ENCODE data around the gene GANC.

Gene GANC

DNA sequence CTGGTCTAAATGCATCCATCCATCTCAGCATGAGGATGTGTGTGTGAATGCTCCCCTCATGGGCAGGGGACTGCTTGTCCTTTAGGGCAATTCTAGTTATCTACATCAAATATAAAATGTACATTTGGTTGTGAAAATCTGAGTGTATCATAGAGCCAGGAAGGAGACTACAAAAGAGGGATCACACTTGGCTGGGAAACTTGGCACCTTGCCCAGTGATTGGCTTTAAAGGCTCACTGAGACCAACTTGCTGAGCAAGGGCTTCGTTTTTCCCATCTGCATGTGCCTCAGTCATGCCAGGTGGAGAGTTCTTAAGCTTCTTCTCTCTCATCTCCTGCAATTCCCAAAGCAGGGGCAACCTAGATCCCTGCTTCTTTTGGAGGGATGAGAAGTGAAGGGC is 91.5 kb downstream of the GANC start:
- Histone ChIP-seq H3K36me3 (ENCODE audit: insufficient read depth, insufficient read length, low read length) (no peaks in the 10 kb centered on the region), H3K4me1 (ENCODE audit: insufficient read depth, insufficient read length) (no peaks in the 10 kb centered on the region), H3K27me3 (ENCODE audit: insufficient read depth, insufficient read length) (no peaks in the 10 kb centered on the region), H3K9ac (ENCODE audit: insufficient read length, low read depth) (no peak overlapping the region), H3K9me3 (ENCODE audit: insufficient read depth, low read length) (peaks cover 18% of the 10 kb centered on the region), H3K4me3 (ENCODE audit: insufficient read length, low read depth) (no peak overlapping the region)
- TF ChIP-seq YY1 (IDR thresholded peaks at IDR 0.05; ENCODE audit: insufficient read depth, insufficient read length) (no peak), SUZ12 (IDR thresholded peaks at IDR 0.05; ENCODE audit: extremely low read depth, insufficient read depth, insufficient read length) (no peak)
- no peak for DNase-seq (ENCODE audit: low read depth, low spot score)

- Histone ChIP-seq H3K9me3 (ENCODE audit: insufficient read depth, low read length) (peaks cover 20% of the 10 kb centered on the region), H3K9ac (ENCODE audit: insufficient read length, low read depth) (no peak overlapping the region), H3K36me3 (ENCODE audit: insufficient read depth, insufficient read length, low read length) (no peaks in the 10 kb centered on the region), H3K27me3 (ENCODE audit: insufficient read depth, insufficient read length) (no peaks in the 10 kb centered on the region), H3K4me3 (ENCODE audit: insufficient read length, low read depth) (no peak overlapping the region), H3K4me1 (ENCODE audit: insufficient read depth, insufficient read length) (no peaks in the 10 kb centered on the region)
- no peak for TF ChIP-seq ZNF274 (IDR thresholded peaks at IDR 0.05; ENCODE audit: low read depth, low read length)
- no peak for TF ChIP-seq SUZ12 (IDR thresholded peaks at IDR 0.05; ENCODE audit: extremely low read depth, insufficient read depth, insufficient read length)
- no peak for TF ChIP-seq YY1 (IDR thresholded peaks at IDR 0.05; ENCODE audit: insufficient read depth, insufficient read length)
- no peak for DNase-seq (ENCODE audit: low read depth, low spot score)
Measured at GRCh38 chr15:42365921-42366550, 93.0 kb downstream of the GANC start.

DNA sequence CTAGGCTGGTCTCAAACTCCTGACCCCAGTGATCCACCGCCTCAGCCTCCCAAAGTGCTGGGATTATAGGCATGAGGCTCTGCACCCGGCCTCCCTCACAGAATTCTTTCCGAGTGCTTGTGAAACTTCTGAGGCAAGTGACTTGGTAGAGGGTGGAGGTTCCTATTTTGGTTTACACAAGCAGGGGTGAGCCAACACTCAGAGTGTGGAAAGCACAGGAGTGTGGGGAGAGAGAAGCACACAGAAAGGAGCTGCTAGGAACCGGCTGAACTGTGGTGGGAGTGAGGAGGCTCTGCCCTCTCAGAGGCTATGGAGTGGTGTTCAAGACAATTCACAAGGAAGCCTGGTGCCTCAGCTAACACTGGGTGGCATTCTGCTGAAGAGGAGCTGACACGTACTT is 94.0 kb downstream of the GANC start:
- H3K9ac ChIP-seq (ENCODE audit: insufficient read length, low read depth), result no peak overlapping the region
- no peak overlapping the region for H3K4me3 ChIP-seq (ENCODE audit: insufficient read length, low read depth)
- TF ChIP-seq ZNF274 (IDR thresholded peaks at IDR 0.05; ENCODE audit: low read depth, low read length) (no peak), SUZ12 (IDR thresholded peaks at IDR 0.05; ENCODE audit: extremely low read depth, insufficient read depth, insufficient read length) (no peak), YY1 (IDR thresholded peaks at IDR 0.05; ENCODE audit: insufficient read depth, insufficient read length) (no peak)
- no peaks in the 10 kb centered on the region for H3K36me3 ChIP-seq (ENCODE audit: insufficient read depth, insufficient read length, low read length)
- peaks cover 20% of the 10 kb centered on the region for H3K9me3 ChIP-seq (ENCODE audit: insufficient read depth, low read length)
- H3K27me3 ChIP-seq (ENCODE audit: insufficient read depth, insufficient read length), result no peaks in the 10 kb centered on the region
- no peaks in the 10 kb centered on the region for H3K4me1 ChIP-seq (ENCODE audit: insufficient read depth, insufficient read length)
- no peak for DNase-seq (ENCODE audit: low read depth, low spot score)

DNA sequence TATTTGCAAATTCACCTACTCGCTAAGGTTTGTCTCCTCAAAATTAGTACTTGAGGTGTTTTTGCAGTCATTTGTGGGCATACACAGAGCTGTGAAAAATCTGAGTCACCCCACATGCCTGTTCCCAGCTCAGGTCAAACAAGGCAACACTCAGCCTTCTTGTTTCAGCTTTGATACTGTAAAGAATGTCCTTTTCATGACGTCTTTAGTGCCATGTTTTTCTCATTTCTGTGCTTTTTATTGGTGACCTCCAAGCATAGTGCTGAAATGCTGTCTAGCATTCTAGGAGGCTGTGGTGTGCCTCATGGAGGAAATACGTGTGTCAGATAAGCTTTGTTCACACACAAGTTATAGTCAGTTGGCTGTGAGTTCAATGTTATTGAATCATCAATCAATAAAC is 95.1 kb downstream of the GANC start:
- Histone ChIP-seq H3K9ac (ENCODE audit: insufficient read length, low read depth) (no peak overlapping the region), H3K27me3 (ENCODE audit: insufficient read depth, insufficient read length) (no peaks in the 10 kb centered on the region), H3K9me3 (ENCODE audit: insufficient read depth, low read length) (peaks cover 20% of the 10 kb centered on the region), H3K4me3 (ENCODE audit: insufficient read length, low read depth) (no peak overlapping the region), H3K4me1 (ENCODE audit: insufficient read depth, insufficient read length) (no peaks in the 10 kb centered on the region), H3K36me3 (ENCODE audit: insufficient read depth, insufficient read length, low read length) (no peaks in the 10 kb centered on the region)
- no peak for DNase-seq (ENCODE audit: low read depth, low spot score)
- no peak for TF ChIP-seq YY1 (IDR thresholded peaks at IDR 0.05; ENCODE audit: insufficient read depth, insufficient read length)
- TF ChIP-seq SUZ12 (IDR thresholded peaks at IDR 0.05; ENCODE audit: extremely low read depth, insufficient read depth, insufficient read length), result no peak
- TF ChIP-seq ZNF274 (IDR thresholded peaks at IDR 0.05; ENCODE audit: low read depth, low read length), result no peak

- Histone ChIP-seq H3K9ac (ENCODE audit: insufficient read length, low read depth) (no peak overlapping the region), H3K27me3 (ENCODE audit: insufficient read depth, insufficient read length) (no peaks in the 10 kb centered on the region), H3K9me3 (ENCODE audit: insufficient read depth, low read length) (peaks cover 20% of the 10 kb centered on the region), H3K4me3 (ENCODE audit: insufficient read length, low read depth) (no peak overlapping the region), H3K36me3 (ENCODE audit: insufficient read depth, insufficient read length, low read length) (no peaks in the 10 kb centered on the region), H3K4me1 (ENCODE audit: insufficient read depth, insufficient read length) (no peaks in the 10 kb centered on the region)
- TF ChIP-seq YY1 (IDR thresholded peaks at IDR 0.05; ENCODE audit: insufficient read depth, insufficient read length) (no peak), SUZ12 (IDR thresholded peaks at IDR 0.05; ENCODE audit: extremely low read depth, insufficient read depth, insufficient read length) (no peak), ZNF274 (IDR thresholded peaks at IDR 0.05; ENCODE audit: low read depth, low read length) (no peak)
- no peak for DNase-seq (ENCODE audit: low read depth, low spot score)
Measured at GRCh38 chr15:42371096-42371495, 98.1 kb downstream of the GANC start.

GRCh38 chr15:42373274-42373673 is 100.3 kb downstream of the GANC start:
- Histone ChIP-seq H3K27me3 (ENCODE audit: insufficient read depth, insufficient read length) (no peaks in the 10 kb centered on the region), H3K9ac (ENCODE audit: insufficient read length, low read depth) (no peak overlapping the region), H3K9me3 (ENCODE audit: insufficient read depth, low read length) (peaks cover 29% of the 10 kb centered on the region), H3K36me3 (ENCODE audit: insufficient read depth, insufficient read length, low read length) (no peaks in the 10 kb centered on the region), H3K4me3 (ENCODE audit: insufficient read length, low read depth) (no peak overlapping the region), H3K4me1 (ENCODE audit: insufficient read depth, insufficient read length) (no peaks in the 10 kb centered on the region)
- DNase-seq (ENCODE audit: low read depth, low spot score), result no peak
- TF ChIP-seq SUZ12 (IDR thresholded peaks at IDR 0.05; ENCODE audit: extremely low read depth, insufficient read depth, insufficient read length) (no peak), ZNF274 (IDR thresholded peaks at IDR 0.05; ENCODE audit: low read depth, low read length) (no peak), YY1 (IDR thresholded peaks at IDR 0.05; ENCODE audit: insufficient read depth, insufficient read length) (no peak)

- DNase-seq (ENCODE audit: low read depth, low spot score), result no peak
- Histone ChIP-seq H3K9ac (ENCODE audit: insufficient read length, low read depth) (no peak overlapping the region), H3K4me3 (ENCODE audit: insufficient read length, low read depth) (no peak overlapping the region), H3K27me3 (ENCODE audit: insufficient read depth, insufficient read length) (no peaks in the 10 kb centered on the region), H3K9me3 (ENCODE audit: insufficient read depth, low read length) (peaks cover 29% of the 10 kb centered on the region), H3K4me1 (ENCODE audit: insufficient read depth, insufficient read length) (no peaks in the 10 kb centered on the region), H3K36me3 (ENCODE audit: insufficient read depth, insufficient read length, low read length) (no peaks in the 10 kb centered on the region)
- TF ChIP-seq ZNF274 (IDR thresholded peaks at IDR 0.05; ENCODE audit: low read depth, low read length), result no peak
- no peak for TF ChIP-seq SUZ12 (IDR thresholded peaks at IDR 0.05; ENCODE audit: extremely low read depth, insufficient read depth, insufficient read length)
- no peak for TF ChIP-seq YY1 (IDR thresholded peaks at IDR 0.05; ENCODE audit: insufficient read depth, insufficient read length)
Measured at GRCh38 chr15:42373936-42374335, 100.9 kb downstream of the GANC start.
